ENCODE results near the gene RERE.

GRCh38 chr1:8423692-8424538 lies 393.5 kb downstream of the RERE start:
- peak in 1 of 4 experiments; percentile 29 for TF ChIP-seq CTCF (IDR thresholded peaks at IDR 0.05)
- TF ChIP-seq POLR2A (IDR thresholded peaks at IDR 0.05) = peak; percentile 52 to 64

Measured in uterus (tissue), 2 donors.